Gastrocnemius medialis (tissue), 4 donors: ENCODE data around the gene KLHL34.

Source experiments
- CTCF ChIP-seq, 5 experiments: fragments of 450-650 bp in 3 of 5; fragments of 200-600 bp in 2 of 5; sonication (generic) in 2 of 5; IDR thresholded peaks in 4 of 5; conservative IDR thresholded peaks in 1 of 5; 1 replicate in 4 of 5; 2 replicates in 1 of 5; pipeline ENCODE4 v1.5.1; 2016 to 2019; ENCODE audit warnings: antibody characterized with exemption in 5 of 5, mild to moderate bottlenecking in 3 of 5, moderate library complexity in 3 of 5
- POLR2A ChIP-seq, 2 donors: fragments of 450-650 bp; IDR thresholded peaks; one replicate each; pipeline ENCODE4 v1.6.1; 2017; ENCODE audit warnings: antibody characterized with exemption in 2 of 2, mild to moderate bottlenecking in 2 of 2, moderate library complexity in 2 of 2

- no peak for TF ChIP-seq CTCF (IDR thresholded peaks at IDR 0.05 in 4 of 5, conservative IDR thresholded peaks at IDR 0.05 in 1 of 5)
- TF ChIP-seq POLR2A (IDR thresholded peaks at IDR 0.05), result no peak
These were observed 18.4 kb downstream of the KLHL34 start for GRCh38 chrX:21639775-21640174.
